GM21447 (cell line): ENCODE results near the gene CALHM2.
"Not testable (repeated sequence)": the region's sequence is repeated elsewhere in the genome, so short reads cannot be mapped to it uniquely, and the experiment has no call there.

Experiments used
- ATAC-seq: cut with Tn5 transposase; IDR thresholded peaks from one replicate; pipeline ENCODE4 v1.9.1; 2021; ENCODE audit not compliant: unreplicated experiment

CALHM2 gene, protein sequence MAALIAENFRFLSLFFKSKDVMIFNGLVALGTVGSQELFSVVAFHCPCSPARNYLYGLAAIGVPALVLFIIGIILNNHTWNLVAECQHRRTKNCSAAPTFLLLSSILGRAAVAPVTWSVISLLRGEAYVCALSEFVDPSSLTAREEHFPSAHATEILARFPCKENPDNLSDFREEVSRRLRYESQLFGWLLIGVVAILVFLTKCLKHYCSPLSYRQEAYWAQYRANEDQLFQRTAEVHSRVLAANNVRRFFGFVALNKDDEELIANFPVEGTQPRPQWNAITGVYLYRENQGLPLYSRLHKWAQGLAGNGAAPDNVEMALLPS

DNA sequence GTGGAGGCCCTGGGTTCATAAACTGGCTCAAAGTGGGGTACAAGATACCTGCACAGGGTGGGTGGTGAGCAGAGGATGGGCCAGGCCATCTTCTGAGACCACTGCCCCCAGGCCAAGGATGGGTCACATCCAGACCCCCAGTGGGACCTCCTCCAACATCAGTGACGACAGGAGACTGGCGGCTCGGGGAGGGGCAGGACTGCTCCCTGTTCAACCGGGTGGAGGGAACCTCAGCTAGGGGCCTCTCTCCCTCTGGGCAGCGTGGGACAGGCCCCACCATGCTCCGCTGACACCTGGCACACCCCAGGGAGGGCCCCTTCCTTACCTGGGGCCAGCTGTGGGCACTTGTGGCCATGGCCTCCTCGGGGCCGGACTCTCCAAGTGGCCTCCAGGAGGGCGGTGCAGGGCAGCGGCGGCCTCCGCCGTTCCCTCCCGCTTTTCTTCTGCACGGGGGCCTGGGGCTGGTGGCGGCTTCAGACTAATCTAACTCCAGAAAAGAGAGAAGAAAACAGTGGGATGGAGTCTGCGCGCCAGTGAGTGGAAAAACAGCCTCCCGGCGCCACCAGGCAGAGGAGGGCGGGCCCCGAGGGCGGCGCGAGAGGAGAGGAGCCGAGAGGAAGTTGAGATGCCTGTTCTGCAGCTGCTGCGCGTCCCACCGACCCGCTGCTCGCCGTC is at the start of gene CALHM2:
Gene CALHM2 (minus strand): TSS at position 540 of the 675 bp plus-strand sequence. CDS start 2,429 bp downstream, outside the sequence.
- peak; percentile 83 for ATAC-seq

DNA sequence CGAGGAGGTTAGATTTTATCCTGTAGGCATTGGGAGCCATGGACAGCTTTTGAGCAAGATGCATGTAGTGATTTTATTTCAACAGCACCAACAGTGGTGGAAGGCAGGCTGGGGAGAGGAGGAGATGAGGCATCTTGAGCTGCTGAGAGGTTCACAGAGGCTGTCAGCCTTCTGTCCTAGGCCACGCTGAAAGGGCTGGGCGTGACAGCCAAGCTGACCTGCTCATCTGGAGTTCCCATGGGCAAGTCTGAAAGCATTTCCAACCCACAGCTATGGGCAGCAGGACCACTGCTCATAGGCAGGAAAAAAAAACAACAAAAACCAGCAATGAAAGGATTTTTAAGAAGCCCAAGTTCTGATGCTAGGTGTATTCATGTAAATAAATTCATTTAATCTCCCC is 49.0 kb upstream of the CALHM2 start:
- ATAC-seq: no peak

DNA sequence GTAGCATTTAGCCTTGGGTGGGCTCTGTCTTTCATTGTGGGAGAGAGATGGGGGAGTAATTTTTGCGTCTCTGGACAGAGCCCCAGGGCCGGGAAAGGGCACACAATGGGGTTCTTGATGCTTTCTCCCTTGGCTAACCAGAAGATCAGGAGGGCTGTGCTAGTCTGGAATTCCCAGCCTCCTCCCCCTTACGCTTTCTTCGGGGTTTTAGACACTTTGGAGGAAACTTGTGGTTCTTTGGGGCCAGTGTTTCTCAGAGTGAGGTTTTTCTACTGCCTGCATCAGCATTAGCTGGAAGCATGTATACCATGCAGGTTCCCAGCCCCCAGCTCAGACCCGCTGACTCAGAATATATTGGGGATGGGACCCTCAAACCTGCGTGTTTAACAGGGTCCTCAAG is 48.3 kb upstream of the CALHM2 start:
- no peak for ATAC-seq

DNA sequence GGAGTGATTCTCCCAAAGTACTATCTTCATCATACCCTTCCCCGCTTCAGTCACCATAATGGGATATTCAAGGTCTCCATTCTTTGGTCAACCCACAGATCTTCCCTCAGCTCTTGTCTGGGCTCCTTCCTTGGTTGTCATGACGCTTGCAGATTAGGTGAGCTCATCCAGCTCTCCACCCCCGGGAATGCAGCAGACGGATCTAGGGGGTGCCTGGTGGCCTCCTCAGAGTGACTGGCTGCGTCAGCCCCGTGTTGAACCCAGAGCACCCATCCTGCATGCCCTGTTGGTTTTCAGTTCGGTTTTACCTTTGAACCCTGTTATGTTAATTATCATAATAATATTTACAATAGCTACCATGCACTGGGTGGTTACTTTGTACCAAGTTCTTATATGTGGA is 47.7 kb upstream of the CALHM2 start:
- ATAC-seq: no peak

DNA sequence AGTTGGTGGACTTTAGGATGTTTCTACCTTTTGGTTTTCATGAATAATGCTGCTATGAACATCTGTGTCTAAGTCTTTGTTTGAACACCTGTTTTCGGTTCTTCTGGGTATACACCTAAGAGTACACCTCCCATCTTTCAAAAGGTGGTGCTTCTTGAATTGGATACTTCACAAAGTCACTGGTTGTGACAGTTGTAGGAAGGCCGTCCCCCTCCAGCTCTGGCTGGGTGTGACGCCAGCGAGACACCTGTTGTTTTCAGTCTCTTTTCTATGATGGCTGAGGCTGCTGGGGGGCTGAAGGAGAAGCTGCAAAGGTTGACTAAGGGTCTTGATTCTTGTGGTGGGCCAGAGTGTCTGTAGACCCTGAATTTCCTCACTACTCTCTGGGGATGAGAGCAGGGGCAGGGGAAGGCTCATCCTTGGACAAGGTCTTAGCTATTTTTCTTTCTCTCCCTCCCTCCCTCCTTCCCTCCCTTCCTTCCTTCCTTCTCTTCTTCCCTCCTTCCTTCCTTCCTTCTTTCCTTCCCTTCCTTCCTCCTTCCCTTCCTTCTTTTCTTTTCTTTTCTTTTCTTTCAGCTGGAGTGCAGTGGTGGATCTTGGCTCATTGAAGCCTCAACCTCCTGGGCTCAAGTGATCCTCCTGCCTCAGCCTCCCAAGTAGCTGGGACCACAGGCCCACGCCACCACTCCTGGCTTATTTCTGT is 46.9 kb upstream of the CALHM2 start:
- ATAC-seq: no peak

DNA sequence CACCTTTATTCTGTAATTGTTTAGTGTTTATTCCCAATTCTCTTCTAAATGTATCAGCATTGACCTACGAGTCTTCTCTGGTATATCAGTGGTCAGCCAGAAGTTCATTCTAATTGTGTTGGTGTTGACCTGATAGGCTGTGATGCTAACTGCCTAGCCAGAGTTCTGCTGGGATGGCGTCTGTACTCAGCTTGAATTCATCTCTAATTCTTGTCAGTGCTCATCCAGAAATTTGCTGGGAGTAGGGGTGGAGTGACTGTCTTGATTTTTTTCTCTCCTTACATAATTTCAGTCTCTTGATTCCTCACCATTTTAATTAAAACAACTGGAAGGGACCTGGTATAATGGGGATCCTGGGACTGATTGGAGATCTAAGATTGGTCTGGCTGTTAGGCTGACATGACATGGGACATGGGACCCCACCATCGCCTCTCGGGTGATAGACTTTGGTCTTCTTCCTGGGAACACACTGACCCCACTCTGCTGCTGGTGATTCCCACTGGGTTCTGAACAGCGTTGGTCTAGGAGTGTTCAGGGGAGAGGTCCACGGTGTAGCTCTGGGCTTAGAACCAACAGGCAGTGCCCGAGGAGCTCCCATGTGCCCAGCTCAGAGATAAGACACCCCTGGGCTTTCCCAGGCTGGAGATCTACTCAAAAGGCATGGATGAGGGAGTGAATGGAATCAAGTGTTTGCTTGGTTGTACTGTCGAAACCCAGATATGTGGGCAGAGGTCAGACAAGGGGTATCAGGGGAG is 45.2 kb upstream of the CALHM2 start:
- no peak for ATAC-seq

DNA sequence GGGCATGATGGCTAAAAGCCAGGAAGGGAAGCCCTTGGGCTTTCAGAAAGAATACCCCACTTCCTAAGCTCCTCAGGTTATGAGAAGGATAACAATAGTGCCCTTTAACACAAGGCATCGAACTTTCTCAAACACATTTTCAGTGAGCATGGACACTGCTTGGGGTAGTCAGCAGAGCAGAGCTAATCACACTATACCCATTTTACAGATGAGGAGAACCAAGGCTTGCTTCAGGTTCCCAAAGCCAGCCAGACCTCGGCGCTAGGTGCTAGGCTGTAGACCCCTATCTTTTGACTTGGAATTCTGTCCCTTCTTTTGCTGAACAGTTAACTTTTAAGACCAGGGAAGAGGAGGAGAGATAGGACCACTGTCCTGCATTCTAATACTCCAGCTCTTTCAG is 43.2 kb upstream of the CALHM2 start:
- ATAC-seq: no peak

DNA sequence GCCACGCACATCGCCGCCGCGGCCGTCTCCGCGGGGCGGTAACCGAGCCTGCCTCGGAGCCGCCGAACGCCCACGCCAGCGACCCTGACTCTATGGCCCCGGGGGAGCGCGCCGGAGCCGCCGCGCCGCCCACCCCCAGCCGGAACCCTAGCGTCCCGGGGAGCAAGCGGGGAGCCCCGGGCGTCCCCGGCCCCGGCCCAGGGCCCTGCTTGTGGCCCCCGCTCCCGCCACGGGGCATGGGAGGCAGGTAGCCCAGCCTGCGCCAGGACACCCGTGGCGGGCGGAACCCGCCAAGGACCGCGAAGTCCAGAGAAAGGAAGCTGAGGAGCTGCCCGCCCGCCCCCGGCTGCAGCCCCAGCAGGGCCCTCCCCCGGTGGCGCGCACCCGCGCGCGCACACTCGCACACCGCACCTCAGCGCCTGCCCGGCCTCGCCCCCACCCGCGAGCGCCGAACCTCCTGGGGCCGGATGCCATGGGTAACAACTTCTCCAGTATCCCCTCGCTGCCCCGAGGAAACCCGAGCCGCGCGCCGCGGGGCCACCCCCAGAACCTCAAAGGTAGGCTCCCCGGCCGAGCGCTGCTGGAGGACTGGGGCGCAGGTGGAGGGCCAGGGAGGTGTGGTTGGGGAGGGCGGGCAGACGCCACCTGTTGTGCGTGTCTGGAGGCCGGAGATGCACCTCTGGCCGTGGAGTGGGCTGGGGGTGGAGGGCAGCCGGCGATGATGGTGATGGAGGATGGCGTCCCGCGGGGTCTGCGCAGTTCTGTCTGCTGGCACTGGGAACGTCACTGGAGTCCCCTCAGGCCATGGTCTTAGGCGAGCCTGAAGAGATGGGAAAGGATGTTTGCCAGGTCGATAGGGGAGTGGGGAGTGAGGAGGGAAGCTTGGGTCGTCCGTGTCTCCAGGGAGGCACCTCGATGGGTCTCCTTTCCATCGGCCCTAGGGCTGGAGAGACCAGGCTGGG is 42.0 kb upstream of the CALHM2 start:
- no peak for ATAC-seq

DNA sequence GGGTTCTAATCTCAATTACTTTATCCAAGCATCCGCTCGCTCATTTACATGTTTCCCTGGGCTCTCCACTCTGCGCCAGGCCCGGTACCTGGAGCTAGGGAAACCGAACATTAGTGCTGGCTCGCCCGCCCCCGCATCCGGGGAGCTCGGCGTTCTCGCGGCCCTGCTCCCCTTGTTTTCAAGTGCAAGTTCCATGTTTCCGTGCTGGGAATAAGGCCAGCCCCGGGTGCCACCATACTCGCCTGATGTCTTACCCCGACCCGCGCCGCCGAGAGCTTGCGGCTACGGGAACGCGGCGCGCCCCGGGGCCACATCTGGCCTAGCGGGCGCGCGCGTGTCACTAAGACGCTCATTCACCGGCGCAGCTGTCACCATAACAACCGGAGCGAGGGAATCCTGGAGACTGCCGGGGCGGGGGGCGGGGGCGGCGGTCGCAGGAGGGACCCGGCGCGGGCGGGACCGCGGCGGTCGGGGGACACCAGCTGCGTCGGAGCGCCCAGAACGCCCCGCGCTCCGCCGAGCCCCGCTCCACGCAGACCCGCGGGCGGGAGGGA is 41.3 kb upstream of the CALHM2 start, which contains the start of gene NEURL1:
Gene NEURL1 (plus strand): TSS at position 344 of the 554 bp plus-strand sequence. CDS start 683 bp downstream, outside the sequence.
- ATAC-seq: no peak

DNA sequence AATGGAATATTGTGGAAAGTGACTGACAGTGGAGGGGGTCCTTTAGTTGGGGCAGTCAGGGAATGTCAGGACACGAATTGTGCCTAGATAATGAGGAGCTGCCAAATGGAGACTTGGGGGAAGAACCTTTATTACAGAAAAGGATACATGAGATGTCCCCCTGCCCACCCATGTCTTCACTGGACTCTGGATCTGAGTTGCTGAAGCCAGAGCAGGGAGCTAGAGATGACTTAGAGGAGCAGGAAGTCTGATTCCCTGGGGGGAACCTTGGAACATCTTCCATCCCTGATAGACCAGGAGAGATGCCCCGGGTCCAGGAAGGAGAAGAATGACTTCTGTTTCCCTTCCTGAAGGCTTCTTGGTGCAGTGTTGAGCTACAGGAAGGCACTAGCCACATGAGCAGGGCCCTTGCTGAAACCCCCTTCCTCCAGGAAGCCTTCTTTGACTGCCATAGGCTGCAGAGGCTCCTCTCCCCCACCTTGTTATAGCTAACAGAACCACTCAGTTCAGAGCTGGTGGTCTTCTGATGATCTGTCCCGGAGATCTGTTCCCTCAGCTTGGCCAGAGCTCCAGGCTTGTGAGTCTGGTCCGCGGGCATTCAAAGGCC is 40.6 kb upstream of the CALHM2 start:
- ATAC-seq: no peak

DNA sequence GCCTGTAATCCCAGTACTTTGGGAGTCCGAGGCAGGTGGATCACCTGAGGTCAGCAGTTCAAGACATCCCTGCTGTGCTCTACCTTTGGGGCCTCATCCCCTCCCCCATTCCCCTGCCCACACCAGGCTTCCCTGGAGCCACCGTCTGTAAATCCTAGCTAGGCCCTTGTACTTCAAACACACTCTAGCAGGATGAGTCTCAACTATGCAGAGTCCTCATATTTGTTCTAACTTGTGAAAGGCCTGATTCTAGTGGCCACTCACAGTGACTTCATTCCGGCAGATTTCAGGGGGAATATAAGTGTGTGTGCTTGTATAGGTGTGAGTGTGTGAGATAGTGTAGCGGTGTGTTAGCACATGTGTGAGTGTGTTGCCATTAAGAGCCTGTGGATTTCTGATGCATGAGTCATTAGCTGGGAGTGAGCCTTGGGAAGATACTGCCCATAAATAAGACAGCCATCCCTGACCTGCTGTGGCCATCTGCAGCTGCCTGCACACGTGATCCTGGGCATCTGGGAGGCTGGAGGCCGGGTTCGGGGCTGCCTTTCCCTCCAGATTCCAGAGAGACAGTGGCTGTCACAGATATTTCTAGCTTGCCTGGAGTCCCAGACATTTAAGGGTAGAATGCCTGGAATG is 39.7 kb upstream of the CALHM2 start:
- no peak for ATAC-seq

DNA sequence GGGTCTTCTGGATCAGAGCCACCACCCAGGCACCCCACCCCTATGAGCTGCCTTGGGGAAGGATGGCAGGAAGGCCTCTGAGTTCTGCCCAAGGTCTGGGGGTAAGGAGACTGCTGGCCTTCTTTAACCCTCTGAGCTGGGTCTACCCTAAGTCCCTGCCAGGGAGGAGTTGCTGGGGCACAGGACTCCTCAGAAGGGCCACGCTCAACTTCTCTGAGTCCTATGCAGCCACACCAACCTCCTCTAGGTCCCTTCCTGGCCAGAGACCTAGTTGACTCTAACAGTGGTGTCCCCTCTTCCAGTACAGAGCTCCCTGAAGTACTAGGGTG is 38.8 kb upstream of the CALHM2 start:
- peak; percentile 13 for ATAC-seq

DNA sequence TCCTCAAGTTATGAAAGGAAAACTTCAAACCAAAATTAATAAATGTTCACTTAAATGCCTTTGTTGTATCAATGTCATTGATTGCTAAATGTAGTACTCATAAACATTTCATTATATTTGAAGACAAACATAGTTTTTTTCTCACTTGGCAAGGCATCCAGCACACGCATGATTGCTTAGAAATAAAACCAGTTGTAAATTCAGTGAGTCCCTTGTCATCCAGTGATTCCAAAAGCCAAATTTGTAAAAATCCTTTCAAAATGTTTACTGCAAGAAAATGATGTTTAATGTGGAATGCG is 35.2 kb upstream of the CALHM2 start:
- ATAC-seq: no peak

DNA sequence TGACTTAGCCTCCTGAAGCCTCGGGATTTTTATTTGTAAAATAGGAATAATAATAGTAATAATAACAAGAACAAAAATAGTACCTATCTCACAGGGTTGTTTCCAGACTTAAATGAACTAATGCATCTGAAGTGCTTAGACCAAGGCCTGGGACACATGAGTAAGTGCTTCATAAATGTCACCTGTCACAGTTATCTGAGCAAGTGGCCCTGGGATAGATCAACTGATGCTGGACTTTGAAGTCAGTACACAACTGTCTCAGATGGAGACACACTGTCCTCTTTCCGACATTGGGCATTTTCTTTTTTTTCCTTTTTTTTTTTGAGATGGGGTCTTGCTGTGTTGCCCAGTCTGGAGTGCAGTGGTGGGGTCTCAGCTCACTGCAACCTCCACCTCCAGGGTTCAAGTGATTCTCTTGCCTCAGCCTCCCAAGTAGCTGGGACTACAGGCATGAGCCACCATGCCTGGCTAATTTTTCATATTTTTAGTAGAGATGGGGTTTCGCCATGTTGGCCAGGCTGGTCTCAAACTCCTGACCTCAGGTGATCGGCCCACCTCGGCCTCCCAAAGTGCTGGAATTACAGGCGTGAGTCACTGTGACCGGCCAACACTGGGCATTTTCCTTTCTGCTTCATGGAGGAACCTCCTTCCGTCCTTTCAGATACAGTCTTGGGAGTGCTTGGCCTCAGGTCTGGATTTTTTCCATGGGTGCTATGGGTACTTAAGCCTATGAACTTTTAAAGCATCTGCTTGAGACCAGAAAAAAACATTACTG is 34.7 kb upstream of the CALHM2 start:
- not testable (repeated sequence) for ATAC-seq

DNA sequence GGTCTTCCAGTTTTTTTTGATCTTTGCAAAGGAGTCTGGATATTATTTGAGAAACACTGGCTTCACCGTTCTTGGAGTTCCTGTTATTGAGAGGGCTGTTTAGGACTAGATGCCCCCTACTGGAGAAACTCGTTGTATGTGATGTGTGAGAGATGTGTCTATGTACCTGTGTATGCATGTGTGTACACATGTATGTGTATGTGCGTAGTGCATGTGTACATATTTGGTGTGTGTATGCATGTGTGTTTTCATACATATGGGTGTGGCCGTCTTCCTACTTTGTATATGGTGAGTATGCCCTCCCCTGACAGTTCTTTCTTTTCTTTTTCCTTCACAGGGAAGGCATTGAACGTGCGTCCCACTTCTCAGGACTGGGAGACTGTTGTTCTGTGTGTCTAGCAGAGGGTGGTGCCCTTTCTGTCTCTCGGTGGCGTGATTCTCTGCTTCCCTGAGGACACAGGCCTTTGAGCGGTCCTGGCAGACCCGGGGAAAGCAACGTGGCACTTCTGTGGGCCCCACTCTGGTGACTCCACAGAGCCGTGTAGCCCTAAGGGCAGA is 29.9 kb upstream of the CALHM2 start:
- ATAC-seq: peak; percentile 78

DNA sequence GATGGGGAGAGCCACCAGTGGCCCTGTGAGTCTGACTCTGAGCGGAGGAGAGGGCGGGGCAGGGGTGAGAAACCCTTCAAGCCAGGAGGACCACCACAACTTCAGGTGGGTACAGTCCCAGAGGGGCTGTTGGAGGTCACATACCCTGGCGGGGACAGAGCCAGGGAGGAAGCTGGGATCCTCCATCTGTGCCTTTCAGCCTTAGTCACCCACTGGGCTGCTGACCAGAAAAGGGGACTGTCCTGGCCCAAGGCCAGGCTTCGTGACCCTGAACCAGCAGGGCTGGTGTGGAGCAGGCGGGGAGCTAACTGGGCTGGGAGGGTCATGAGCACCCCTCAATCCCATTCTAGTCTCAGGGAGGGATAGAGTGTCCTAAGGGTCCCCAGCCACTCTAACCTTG is 28.4 kb upstream of the CALHM2 start:
- ATAC-seq: no peak

DNA sequence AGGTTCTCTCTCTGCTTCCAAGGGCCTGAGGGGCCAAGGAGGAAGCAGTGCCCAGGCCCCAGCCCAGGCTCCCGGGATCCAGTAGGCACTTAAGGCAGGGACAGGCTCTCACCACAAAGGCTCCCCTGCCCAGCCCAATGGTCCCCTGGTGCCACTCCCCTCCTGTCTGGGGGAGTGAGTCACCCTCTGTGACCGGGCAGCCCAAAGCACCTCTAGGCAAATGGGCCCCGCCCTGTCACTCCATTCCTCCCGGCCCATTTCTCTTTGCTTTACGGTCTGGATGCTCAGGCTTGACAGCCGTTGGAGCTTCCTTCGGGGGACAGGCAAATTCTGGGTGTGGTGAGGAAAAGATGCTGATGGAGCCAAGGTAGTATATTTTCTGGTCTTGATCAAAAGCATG is 27.0 kb upstream of the CALHM2 start, which contains the start of gene CALHM3:
Gene CALHM3 (minus strand): TSS at position 106 of the 400 bp plus-strand sequence. CDS start 208 bp downstream, outside the sequence.
- no peak for ATAC-seq

DNA sequence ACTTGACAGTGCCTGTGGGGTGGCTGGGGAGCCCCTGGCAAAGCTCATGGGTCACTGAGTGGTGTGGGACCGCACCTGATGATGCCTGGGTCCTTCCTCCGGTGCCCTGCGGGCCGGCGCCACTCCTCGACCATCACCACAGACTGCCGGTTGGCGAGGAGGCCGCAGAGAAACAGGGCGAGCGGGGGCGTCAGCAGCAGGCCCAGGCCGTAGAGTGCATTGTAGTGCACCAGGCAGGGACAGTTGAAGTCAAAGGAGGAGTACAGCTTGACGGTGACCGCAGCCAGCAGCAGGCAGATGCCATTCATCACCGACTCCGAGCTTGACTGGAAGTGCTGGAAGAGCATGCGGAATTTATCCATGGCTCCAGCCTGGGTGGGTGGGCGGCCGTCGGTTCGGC is 26.5 kb upstream of the CALHM2 start:
- no peak for ATAC-seq
